ENCODE data around the gene TBL3. TPM values are rescaled to one million over a fixed set of nuclear protein-coding genes. Genes with fewer than 3 reads are reported as not detected.
"Not testable (repeated sequence)": the region's sequence is repeated elsewhere in the genome, so short reads cannot be mapped to it uniquely, and the experiment has no call there.

TBL3 gene
- total RNA-seq, 4 donors from 2014 or later = 32.7 to 48.2 (median 36.7) TPM

DNA sequence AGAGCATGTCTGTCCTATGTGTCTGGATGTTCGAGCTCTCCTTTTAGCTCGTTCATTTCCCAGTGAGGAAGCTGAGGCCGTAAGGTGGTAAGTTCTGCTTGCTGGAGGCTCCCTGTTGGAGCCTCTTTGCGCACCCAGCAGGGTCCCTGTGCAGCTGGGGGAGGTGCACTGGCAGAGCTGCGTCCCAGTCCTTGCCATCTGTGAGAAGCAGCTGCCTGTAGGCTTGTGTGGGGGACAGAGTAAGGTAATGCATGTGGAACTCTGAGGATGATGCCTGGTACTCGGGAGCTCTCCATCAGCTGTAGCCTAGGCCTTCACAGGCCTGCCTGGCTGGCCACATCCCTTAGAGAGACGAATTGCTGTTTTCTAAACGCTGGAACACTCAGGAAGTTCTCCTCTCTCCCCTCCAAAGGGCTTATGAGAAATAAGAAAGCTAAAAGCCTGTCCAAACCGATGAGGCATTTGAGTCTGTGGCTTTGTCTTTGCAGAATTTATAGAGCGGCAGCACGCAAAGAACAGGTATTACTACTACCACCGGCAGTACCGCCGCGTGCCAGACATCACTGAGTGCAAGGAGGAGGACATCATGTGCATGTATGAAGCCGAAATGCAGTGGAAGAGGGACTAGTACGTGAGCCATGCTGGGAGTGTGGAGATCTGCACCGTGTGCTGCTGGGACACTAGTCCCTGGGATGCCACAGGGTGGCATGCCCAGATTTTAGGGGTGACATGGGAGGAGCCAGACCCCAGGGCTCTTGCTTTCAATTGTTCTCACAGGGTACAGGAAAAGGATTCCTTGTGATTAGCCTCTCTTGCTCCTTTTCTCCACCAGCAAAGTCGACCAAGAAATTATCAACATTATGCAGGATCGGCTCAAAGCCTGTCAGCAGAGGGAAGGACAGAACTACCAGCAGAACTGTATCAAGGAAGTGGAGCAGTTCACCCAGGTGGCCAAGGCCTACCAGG, 10.9 kb upstream of the TBL3 start:
- Histone ChIP-seq H3K27me3 (no peaks in the 10 kb centered on the region), H3K36me3 (peaks cover 8 to 31% (median 14%) of the 10 kb centered on the region in 3 donors), H3K9me3 (no peaks in the 10 kb centered on the region), H3K4me3 (peak overlapping the region in 3 of 4 donors; percentile 63 to 95 (median 75)), H3K27ac (peak overlapping the region; percentile 84 to 91 (median 88)), H3K4me1 (peaks cover 30 to 66% (median 42%) of the 10 kb centered on the region in 3 donors)
- intact Hi-C loops (cut with DNase I) = no loop called here
- whole genome bisulfite sequencing, 2 donors = 23 to 30% methylated on average over 13 to 15 of the region's 20 CpGs
- no peak for DNase-seq
- TF ChIP-seq POLR2A (IDR thresholded peaks at IDR 0.05) = no peak
- TF ChIP-seq, protein P1, sequence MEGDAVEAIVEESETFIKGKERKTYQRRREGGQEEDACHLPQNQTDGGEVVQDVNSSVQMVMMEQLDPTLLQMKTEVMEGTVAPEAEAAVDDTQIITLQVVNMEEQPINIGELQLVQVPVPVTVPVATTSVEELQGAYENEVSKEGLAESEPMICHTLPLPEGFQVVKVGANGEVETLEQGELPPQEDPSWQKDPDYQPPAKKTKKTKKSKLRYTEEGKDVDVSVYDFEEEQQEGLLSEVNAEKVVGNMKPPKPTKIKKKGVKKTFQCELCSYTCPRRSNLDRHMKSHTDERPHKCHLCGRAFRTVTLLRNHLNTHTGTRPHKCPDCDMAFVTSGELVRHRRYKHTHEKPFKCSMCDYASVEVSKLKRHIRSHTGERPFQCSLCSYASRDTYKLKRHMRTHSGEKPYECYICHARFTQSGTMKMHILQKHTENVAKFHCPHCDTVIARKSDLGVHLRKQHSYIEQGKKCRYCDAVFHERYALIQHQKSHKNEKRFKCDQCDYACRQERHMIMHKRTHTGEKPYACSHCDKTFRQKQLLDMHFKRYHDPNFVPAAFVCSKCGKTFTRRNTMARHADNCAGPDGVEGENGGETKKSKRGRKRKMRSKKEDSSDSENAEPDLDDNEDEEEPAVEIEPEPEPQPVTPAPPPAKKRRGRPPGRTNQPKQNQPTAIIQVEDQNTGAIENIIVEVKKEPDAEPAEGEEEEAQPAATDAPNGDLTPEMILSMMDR (IDR thresholded peaks at IDR 0.05) = peak in 1 of 6 experiments; percentile 10

DNA sequence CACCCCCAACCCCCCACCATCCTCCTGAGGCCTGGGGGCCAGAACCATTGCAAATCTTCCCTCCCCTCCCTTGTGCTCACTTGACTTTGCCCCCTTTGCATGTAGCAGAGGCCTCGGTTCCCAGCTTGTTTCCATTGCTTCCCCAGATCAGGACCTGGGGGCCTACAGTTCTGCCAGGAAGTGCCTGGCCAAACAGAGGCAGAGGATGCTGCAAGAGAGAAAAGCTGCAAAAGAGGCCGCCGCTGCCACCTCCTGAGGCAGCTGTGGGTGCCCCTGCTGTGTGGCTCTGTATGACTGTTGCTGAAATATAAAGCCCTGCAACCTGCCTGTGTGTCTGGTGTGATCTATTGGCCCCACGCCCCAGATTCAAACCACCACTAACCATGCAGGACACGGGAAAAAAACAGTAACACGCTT, 10.2 kb upstream of the TBL3 start:
- intact Hi-C loops (cut with DNase I) = no loop called here
- Histone ChIP-seq H3K4me3 (no peak overlapping the region), H3K36me3 (peaks cover 8 to 31% (median 14%) of the 10 kb centered on the region in 3 donors), H3K4me1 (peaks cover 33 to 73% (median 43%) of the 10 kb centered on the region in 3 donors), H3K9me3 (no peaks in the 10 kb centered on the region), H3K27ac (peak overlapping the region in 1 of 4 donors; percentile 91), H3K27me3 (no peaks in the 10 kb centered on the region)
- no peak for DNase-seq
- TF ChIP-seq, protein P1 (IDR thresholded peaks at IDR 0.05) = no peak
- no peak for TF ChIP-seq POLR2A (IDR thresholded peaks at IDR 0.05)
- WGBS, 2 donors = 41 to 42% methylated on average over 5 of the region's 6 CpGs

DNA sequence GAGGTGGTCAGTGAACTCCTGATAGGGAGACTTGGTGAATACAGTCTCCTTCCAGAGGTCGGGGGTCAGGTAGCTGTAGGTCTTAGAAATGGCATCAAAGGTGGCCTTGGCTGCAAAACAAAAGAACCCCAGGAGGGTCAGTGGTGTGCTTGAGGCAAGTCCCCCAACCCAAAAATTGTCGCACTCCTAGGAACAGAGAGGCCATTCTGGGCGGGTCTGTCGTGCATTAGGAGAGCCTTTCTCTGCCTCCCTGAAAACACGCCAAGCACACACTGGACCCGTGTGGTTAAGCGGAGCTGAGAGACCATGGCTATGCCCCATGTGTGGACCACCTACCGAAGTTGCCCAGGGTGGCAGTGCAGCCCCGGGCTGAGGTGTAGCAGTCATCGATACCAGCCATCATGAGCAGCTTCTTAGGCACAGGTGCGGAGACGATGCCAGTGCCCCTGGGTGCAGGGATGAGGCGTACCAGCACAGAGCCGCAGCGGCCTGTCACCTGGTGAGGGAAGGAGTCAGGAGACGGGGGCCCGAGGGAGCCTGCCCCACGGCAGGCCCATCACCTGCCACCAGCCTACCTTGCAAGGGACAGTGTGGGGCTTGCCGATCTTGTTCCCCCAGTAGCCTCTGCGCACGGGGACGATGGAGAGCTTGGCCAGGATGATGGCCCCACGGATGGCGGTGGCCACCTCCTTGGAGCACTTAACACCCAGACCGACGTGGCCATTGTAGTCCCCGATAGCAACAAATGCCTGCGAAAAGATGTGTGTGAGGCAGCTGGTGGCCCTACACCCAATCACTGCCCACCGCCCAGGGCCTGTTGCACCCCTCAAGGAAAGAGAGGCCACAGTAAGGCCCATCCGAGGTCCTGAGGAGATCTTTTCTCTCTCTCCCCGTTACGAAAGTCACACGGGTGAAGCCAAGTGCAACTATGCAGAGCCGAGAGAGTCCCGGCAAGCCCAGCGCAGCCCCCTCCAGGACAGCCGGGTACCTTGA, 9.4 kb upstream of the TBL3 start:
- peak overlapping the region in 3 of 4 donors; percentile 95 to 99 (median 98) for H3K27ac ChIP-seq
- WGBS, 2 donors = 48 to 74% methylated on average over 10 to 13 of the region's 37 CpGs

DNA sequence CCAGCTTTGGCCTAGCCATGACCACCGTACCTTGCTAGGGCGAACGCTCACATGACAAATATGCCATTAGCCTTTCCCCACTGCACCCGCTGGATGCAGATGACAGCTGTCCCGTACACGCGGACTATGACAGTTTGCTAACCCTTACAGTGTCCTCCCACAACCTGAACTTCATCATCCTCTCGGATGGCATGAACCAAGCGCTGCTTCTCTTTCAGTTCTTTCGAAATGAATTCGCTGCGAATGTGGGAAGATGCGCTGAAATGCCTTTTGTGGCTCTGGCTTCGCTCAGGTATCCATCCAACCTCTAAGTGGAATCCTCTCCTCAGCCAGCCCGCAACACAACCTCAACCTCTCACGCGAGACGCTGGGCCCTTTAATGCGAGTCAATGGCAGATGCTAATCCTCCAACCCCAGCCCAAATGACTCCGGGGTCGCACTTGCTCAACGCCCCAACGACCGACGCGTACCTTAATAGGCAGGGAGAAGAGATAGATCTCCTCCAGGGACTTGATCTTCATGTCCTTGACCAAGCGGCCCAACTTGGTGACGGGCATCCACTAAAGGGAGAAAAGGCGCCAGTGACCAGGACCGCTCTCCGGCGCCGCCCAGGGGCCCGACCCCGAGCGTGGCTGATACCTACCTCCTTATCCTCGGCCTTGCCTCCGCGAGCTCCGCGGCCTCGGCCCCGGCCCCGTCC, 7.9 kb upstream of the TBL3 start:
- peak overlapping the region; percentile 95 to 99 (median 98) for H3K27ac ChIP-seq
- 3 to 8% methylated on average over 21 to 25 of the region's 44 CpGs for WGBS, 2 donors
- TF ChIP-seq POLR2A (IDR thresholded peaks at IDR 0.05) = no peak
- TF ChIP-seq, protein P1 (IDR thresholded peaks at IDR 0.05) = no peak
- peaks cover 8 to 31% (median 14%) of the 10 kb centered on the region in 3 donors for H3K36me3 ChIP-seq
- DNase-seq = no peak
- H3K9me3 ChIP-seq = no peaks in the 10 kb centered on the region
- intact Hi-C loops (cut with DNase I) = no loop called here
- peak overlapping the region; percentile 84 to 99 (median 88) for H3K4me3 ChIP-seq
- H3K4me1 ChIP-seq = peaks cover 33 to 69% (median 41%) of the 10 kb centered on the region in 3 donors
- H3K27me3 ChIP-seq = no peaks in the 10 kb centered on the region

More for the DNA sequence above, 9.4 kb upstream of the TBL3 start:
- H3K27me3 ChIP-seq; intact Hi-C loops (cut with DNase I); H3K9me3 ChIP-seq; DNase-seq: not testable (repeated sequence)
- Histone ChIP-seq H3K36me3 (peaks cover 8 to 31% (median 14%) of the 10 kb centered on the region in 3 donors), H3K4me1 (peaks cover 33 to 73% (median 43%) of the 10 kb centered on the region in 3 donors), H3K4me3 (peak overlapping the region in 3 of 4 donors; percentile 86 to 99 (median 89))
